Tibial nerve (tissue), 4 donors: Measurements from ENCODE around the gene GABARAPL2.

ENCODE experiments used
- EP300 ChIP-seq, 2 donors: sonication (generic); formaldehyde crosslinking; IDR thresholded peaks; one replicate each; pipeline ENCODE4 v1.6.1; 2017; ENCODE audit warnings: antibody characterized with exemption in 2 of 2, mild to moderate bottlenecking in 1 of 2
- TF ChIP-seq, protein P1 (sequence below), 5 experiments: fragments of 200-600 bp in 3 of 5; fragments of 450-650 bp in 2 of 5; sonication (generic) in 3 of 5; IDR thresholded peaks; one replicate each; pipeline ENCODE4 v1.5.1; 2016 to 2019; ENCODE audit warnings: antibody characterized with exemption in 5 of 5, mild to moderate bottlenecking in 3 of 5, moderate library complexity in 2 of 5

DNA sequence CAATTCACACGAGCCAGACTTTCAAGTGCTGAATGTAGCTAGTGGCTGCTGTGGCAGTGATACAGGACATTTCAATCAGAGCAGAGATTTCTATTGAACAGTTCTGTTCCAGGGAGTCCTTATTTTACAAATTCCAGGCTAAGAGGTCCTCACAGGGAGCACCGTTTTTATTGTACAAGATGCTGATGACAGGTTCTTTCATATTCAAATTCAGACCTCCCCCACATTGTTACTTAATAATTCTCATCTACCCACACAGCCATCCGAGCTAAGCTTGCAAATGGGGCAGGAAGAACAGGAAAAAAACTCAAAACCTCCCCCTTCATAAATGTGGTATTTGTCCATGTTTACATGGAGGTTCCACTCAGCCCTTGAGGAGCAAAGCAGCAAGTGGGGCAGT lies 9.8 kb downstream of the GABARAPL2 start:
- TF ChIP-seq, protein P1, sequence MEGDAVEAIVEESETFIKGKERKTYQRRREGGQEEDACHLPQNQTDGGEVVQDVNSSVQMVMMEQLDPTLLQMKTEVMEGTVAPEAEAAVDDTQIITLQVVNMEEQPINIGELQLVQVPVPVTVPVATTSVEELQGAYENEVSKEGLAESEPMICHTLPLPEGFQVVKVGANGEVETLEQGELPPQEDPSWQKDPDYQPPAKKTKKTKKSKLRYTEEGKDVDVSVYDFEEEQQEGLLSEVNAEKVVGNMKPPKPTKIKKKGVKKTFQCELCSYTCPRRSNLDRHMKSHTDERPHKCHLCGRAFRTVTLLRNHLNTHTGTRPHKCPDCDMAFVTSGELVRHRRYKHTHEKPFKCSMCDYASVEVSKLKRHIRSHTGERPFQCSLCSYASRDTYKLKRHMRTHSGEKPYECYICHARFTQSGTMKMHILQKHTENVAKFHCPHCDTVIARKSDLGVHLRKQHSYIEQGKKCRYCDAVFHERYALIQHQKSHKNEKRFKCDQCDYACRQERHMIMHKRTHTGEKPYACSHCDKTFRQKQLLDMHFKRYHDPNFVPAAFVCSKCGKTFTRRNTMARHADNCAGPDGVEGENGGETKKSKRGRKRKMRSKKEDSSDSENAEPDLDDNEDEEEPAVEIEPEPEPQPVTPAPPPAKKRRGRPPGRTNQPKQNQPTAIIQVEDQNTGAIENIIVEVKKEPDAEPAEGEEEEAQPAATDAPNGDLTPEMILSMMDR (IDR thresholded peaks at IDR 0.05), result no peak
- no peak for TF ChIP-seq EP300 (IDR thresholded peaks at IDR 0.05)
